Activated CD8-positive, alpha-beta memory T cell treated with anti-CD3 and anti-CD28 coated beads for 36 hours (primary cell): ENCODE measurements around the gene RPF1. TPM values are rescaled to one million over a fixed set of nuclear protein-coding genes. Genes with fewer than 3 reads are reported as not detected.
"Not testable (repeated sequence)": the region's sequence is repeated elsewhere in the genome, so short reads cannot be mapped to it uniquely, and the experiment has no call there.

Source experiments
- CTCF ChIA-PET: fragments of 350-600 bp; sonication (Branson Sonifier 250); formaldehyde crosslinking; loops from one replicate; lab custom pipeline; 2021; ENCODE audit warnings: antibody characterized with exemption; lab: Charles Lee
- POLR2A ChIA-PET: fragments of 350-600 bp; sonication (Branson Sonifier 250); formaldehyde crosslinking; loops from one replicate; lab custom pipeline; 2021; ENCODE audit warnings: antibody characterized with exemption; lab: Charles Lee
- total RNA-seq, 2 experiments: library from RNA; stranded (reverse); gene quantifications; one replicate each; pipeline ENCODE4 v1.2.3, GENCODE V29; 2021

RPF1 gene
- total RNA-seq, 2 experiments from 2014 or later = 60.2 to 62.4 TPM

- POLR2A ChIA-PET = interaction anchor here (1.5 to 2.1 kb wide), 3 partner anchors 23 to 93 kb away, joined by 7 to 10 read pairs (median 8); partner anchors contain the start of genes CTBS, GNG5 and SPATA1
- CTCF ChIA-PET = interaction anchor here (0.6 to 2.5 kb wide), 5 partner anchors 18 to 762 kb away, joined by 3 to 9 read pairs (median 3); partner anchors contain the start of genes GNG5 and SPATA1
Observed at GRCh38 chr1:84480650-84481049, 1.6 kb downstream of the RPF1 start.

GRCh38 chr1:84481317-84481716 lies 2.3 kb downstream of the RPF1 start:
- POLR2A ChIA-PET = interaction anchor here (1.2 to 2.1 kb wide), 3 partner anchors 23 to 92 kb away, joined by 3 to 10 read pairs (median 8); partner anchors contain the start of gene CTBS
- CTCF ChIA-PET = interaction anchor here (1.2 to 2.5 kb wide), 2 partner anchors 25 to 139 kb away, joined by 3 to 9 read pairs; partner anchors contain the start of genes GNG5 and SPATA1

- CTCF ChIA-PET = no interaction called here
Observed at GRCh38 chr1:84488107-84488506, 9.0 kb downstream of the RPF1 start.

DNA sequence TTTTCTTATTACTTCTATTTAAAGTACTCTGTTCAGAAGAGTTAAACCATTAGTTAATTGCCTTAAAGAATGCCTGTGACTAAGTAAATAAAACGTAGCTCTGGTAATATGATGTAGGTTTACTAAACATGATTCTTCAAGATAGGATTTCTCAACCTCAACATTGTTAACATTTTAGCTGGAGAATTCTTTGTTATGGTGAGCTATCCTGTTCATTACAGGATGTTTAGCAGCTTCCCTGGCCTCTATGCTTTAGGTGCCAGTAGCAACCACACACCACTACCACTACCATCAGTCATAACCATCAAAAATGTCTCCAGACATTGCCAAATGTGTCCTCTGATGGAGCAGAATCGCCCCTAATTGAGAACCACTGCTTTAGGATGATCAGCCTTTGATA lies 10.7 kb downstream of the RPF1 start:
- ChIA-PET CTCF (no interaction called here), POLR2A (no interaction called here)

More at GRCh38 chr1:84488107-84488506, 9.0 kb downstream of the RPF1 start:
- POLR2A ChIA-PET = no interaction called here

- POLR2A ChIA-PET = no interaction called here
- CTCF ChIA-PET = no interaction called here
Observed at GRCh38 chr1:84492726-84493125, 13.7 kb downstream of the RPF1 start.

DNA sequence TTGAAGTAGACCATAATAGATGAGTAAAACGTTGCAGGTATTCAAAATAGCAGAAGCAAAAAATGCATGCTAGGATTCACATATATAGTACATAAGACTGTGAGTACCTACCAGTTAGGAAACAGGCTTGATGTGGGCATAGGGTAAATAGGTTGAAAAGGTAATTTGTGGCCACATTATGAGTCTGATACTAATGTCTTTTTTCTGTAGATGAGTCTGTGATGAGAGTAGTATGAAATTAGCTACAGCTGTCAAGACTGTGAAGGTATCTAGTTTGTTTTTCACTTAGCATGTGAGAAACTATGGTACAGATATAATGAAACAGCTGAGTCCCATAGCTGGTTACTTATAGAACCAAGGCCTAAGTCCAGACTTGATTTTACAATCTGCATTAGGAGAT lies 14.7 kb downstream of the RPF1 start:
- POLR2A ChIA-PET = no interaction called here
- CTCF ChIA-PET = interaction anchor here (0.7 kb wide), 1 partner anchor 247 kb away, joined by 4 read pairs; no protein-coding TSS in a partner anchor

DNA sequence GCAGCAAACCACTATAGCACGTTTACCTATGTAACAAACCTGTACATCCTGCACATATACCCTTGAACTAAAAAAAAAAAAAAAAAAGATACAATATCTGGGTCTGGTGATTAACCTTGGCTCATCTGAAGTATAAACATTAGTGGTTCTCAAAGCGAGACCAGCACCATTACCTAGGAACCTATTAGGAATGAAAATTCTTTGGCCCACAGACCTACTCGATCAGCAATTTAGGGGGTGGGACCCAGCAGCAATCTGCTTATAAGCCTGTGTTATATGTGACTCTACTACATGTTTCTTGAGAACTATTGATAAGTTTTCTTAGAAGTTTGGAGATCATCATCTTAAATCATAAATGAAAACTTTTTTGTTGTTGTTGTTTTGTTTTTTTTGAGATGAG lies 17.4 kb downstream of the RPF1 start:
- CTCF ChIA-PET = no interaction called here
- POLR2A ChIA-PET = no interaction called here

GRCh38 chr1:84497631-84498275 lies 18.7 kb downstream of the RPF1 start:
- POLR2A ChIA-PET = interaction anchor here (1.1 kb wide), 1 partner anchor 9 kb away, joined by 6 read pairs; the partner anchor contains the start of genes GNG5 and SPATA1
- CTCF ChIA-PET = interaction anchor here (0.7 kb wide), 1 partner anchor 779 kb away, joined by 3 read pairs; no protein-coding TSS in a partner anchor

DNA sequence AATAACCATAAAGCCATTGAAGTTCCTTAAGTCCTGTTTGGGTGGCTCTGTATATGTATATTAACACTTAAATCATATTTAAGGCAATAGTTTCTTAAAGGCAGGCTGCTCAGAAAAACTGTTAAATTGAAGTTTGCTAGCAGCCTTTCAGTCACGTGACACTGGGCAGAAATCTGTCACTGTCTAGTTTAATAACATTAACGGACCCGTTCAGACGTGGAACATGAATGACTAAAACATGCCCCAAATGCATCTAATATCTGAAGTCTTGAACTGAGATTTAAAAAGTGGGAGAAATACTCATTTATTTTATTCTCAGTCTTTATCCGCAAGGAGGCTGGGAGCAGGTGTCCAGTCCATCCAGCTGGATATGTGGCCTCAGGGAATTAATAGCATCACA lies 23.9 kb downstream of the RPF1 start:
- ChIA-PET CTCF (interaction anchor here (1.6 to 1.9 kb wide), 2 partner anchors 60 to 117 kb away, joined by 5 read pairs; no protein-coding TSS in a partner anchor), POLR2A (interaction anchor here (2.0 kb wide), 1 partner anchor 22 kb away, joined by 8 read pairs; no protein-coding TSS in a partner anchor)

DNA sequence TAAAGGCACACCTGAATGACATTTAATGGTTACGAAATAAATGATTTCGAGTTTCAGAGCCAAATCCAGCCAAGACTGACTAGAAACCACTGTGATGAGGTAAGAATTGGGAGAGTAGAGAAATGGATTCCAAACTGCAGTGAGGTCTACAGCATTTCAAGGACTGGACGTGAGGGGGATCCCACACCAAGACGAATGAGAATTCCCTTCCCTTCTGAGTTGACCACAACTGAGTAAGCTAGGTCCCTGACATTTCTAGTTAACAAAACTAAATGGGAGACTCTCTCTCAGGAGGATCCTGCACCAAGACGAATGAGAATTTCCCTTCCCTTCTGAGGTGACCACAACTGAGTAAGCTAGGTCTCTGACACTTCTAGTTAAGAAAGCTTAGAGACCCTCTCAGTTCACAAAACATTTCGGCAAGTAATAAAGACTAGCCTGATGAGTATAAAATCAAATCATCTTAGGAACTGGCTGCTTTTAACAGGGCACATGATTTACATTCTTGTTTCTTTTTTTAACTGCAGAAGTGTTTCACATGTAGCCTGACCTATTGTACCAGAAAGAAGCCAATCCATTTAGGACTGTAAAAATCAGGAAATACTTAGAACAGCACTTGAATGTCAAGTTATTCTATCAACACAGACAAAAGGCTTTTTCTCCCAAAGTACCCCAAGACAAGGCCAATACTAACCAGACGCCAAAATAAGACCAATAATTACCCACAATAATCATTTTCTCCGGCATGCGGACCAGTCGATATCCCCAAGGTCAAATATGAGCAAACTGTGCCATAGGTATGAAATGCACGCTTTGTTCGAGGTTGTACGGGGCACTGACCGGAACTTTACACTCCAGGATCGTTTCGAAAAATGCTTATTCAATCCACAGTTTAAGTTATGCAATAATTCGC lies 25.8 kb downstream of the RPF1 start:
- ChIA-PET CTCF (interaction anchor here (1.3 to 1.9 kb wide), 3 partner anchors 62 to 184 kb away, joined by 3 to 5 read pairs (median 5); no protein-coding TSS in a partner anchor), POLR2A (interaction anchor here (1.2 to 3.9 kb wide), 4 partner anchors 24 to 116 kb away, joined by 4 to 39 read pairs (median 8); partner anchors contain the start of gene CTBS)

DNA sequence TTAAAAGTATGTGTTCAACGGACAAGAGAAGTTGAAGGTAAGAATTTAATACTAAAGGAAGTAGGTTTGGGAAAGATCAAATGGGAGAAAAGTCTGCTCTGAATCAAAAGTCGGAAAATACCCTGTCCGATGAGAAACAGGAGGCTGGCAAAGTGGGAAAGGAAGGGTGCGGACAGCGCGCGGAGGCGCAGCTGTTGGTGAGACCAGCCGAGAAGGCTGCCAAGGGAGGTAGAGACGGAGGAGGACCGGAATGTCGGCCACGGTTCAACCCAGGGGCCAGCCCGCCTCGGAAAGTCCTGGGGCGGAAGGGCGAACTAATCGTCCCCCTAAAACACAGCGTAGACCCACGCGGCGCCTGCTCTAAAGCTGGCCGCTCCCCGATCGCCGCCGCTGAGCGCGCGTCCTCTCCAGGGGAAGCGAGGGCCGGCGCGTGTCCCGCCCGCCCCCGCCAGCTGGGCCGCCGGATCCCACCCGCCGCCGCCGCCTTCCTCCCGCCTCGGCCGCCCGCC lies 26.5 kb downstream of the RPF1 start:
- ChIA-PET POLR2A (interaction anchor here (0.5 to 3.9 kb wide), 7 partner anchors 8 to 203 kb away, joined by 3 to 39 read pairs (median 6); partner anchors contain the start of gene CTBS), CTCF (interaction anchor here (0.5 to 1.9 kb wide), 7 partner anchors 63 to 751 kb away, joined by 3 to 11 read pairs (median 4); partner anchors contain the start of gene CTBS)

GRCh38 chr1:84506002-84506728 lies 27.1 kb downstream of the RPF1 start, which contains the start of the genes GNG5 and SPATA1:
GNG5 (minus strand) TSS chr1:84506581; CDS start chr1:84506091, 490 bp downstream.
SPATA1 (plus strand) TSS chr1:84506386; CDS start chr1:84516360, 9,974 bp downstream.
- CTCF ChIA-PET = interaction anchor here (0.5 to 1.9 kb wide), 8 partner anchors 25 to 751 kb away, joined by 3 to 11 read pairs (median 4); partner anchors contain the start of gene CTBS
- POLR2A ChIA-PET = interaction anchor here (0.5 to 3.9 kb wide), 11 partner anchors 8 to 770 kb away, joined by 3 to 39 read pairs (median 5); partner anchors contain the start of genes BCL10 and CTBS

DNA sequence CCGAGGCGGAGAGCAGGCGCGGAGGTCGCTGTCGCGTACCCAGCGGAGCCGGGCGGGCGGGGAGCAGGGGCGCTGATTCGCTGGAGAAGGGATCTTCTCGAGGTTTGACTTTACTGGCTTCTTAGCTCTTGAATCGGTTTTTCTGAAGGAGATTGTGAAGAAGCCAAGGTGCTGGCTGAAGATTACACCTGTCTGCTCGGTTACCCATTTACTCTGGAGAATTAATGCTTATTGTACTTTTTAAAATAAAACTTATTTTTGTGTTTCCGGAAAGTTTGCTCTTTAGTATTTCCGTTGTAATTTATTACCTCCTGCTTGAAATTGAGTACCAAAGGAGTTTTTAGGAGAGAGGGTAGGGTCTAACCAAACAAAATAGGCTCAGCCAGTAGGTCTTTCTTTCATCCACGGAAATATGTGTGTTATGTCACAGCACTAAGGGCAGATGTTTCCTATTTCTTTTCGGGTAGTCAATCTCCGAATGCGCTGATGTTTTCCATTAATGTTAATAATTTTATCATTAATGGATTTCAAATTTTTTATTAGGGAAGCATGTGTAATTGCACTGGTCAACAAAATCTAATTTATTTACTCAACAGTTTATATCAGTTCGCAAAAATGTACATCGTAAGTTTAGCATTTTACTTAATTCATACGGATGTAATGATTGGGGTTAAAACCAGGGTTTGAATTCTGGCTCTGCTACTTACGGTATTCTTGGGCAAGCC lies 27.8 kb downstream of the RPF1 start:
- POLR2A ChIA-PET = interaction anchor here (0.6 to 3.9 kb wide), 8 partner anchors 9 to 769 kb away, joined by 3 to 39 read pairs (median 6); partner anchors contain the start of genes BCL10 and CTBS
- CTCF ChIA-PET = interaction anchor here (0.9 to 1.9 kb wide), 4 partner anchors 26 to 114 kb away, joined by 3 to 11 read pairs (median 5); partner anchors contain the start of gene CTBS

DNA sequence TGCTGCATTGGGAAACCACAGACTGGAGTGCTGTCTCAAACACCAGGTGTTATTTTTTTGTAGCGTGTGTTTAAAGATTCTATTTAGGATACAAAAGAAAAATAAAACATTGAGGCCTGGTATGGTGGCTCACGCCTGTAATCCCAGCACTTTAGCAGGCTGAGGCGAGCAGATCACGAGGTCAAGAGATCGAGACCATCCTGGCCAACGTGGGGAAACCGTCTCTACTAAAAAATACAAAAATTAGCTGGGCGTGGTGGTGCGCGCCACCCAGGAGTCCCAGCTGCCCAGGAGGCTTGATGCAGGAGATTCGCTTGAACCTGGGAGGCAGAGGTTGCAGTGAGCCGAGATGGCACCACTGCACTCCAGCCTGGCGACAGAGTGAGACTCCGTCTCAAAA lies 28.8 kb downstream of the RPF1 start:
- POLR2A ChIA-PET = interaction anchor here (0.6 kb wide), 1 partner anchor 85 kb away, joined by 3 read pairs; no protein-coding TSS in a partner anchor
- CTCF ChIA-PET = not testable (repeated sequence)

- ChIA-PET POLR2A (no interaction called here), CTCF (no interaction called here)
Observed at GRCh38 chr1:84508510-84508909, 29.4 kb downstream of the RPF1 start.

GRCh38 chr1:84509029-84509428 lies 30.0 kb downstream of the RPF1 start:
- ChIA-PET CTCF (no interaction called here), POLR2A (no interaction called here)

- ChIA-PET POLR2A (no interaction called here), CTCF (no interaction called here)
Observed at GRCh38 chr1:84510165-84510564, 31.1 kb downstream of the RPF1 start.
